NCI-H1930 (cell line): ENCODE measurements around the gene NOTCH2.

Experiments used
- DNase-seq, 2 experiments: peaks; one replicate each; lab custom pipeline; 2025; lab: John Stamatoyannopoulos, UW

Gene NOTCH2

GRCh38 chr1:119874186-119874585, 195.3 kb downstream of the NOTCH2 start:
- no peak for DNase-seq

- DNase-seq = no peak
Observed at GRCh38 chr1:119873135-119874015, 196.1 kb downstream of the NOTCH2 start.

- no peak for DNase-seq
Observed at GRCh38 chr1:119871881-119872280, 197.6 kb downstream of the NOTCH2 start.

- peak; percentile 40 to 66 for DNase-seq
Observed at GRCh38 chr1:119870917-119871596, 198.4 kb downstream of the NOTCH2 start.

- DNase-seq = no peak
Observed at GRCh38 chr1:119869995-119870394, 199.5 kb downstream of the NOTCH2 start.

- no peak for DNase-seq
Observed at GRCh38 chr1:119868176-119868575, 201.3 kb downstream of the NOTCH2 start.

- DNase-seq = no peak
Observed at GRCh38 chr1:119866451-119866850, 203.0 kb downstream of the NOTCH2 start.

GRCh38 chr1:119865627-119866026, 203.8 kb downstream of the NOTCH2 start:
- DNase-seq = no peak

GRCh38 chr1:119862276-119862675, 207.2 kb downstream of the NOTCH2 start:
- no peak for DNase-seq
